Measurements from ENCODE around the gene CALU. TPM values are rescaled to one million over a fixed set of nuclear protein-coding genes. Genes with fewer than 3 reads are reported as not detected.

The CALU gene
- total and polyA plus RNA-seq, 10 donors = 7.9 to 98.8 (median 58.9) TPM

DNA sequence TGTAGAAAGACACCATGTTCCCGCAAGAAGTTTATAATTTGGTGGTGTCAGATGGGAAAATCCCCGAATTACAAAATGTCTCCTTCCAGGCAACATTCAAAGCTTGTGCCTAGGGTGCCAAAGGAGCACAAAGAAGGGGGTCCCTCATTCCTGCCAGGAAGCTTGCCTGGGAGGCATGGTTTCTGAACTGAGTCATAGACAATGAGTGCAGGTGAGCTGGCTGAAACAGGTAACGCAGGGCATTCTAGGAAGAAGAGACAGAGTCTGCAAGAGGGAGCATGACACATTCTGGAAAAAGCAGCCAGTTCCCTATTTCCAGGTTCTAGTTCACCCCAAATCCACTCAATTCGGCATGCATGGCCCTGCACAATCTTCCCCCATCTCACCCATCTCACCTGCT, 11.9 kb upstream of the CALU start:
- TF ChIP-seq POLR2A (IDR thresholded peaks at IDR 0.05) = no peak
- Histone ChIP-seq H3K27ac (no peak overlapping the region), H3K4me3 (no peak overlapping the region), H3K27me3 (replicated peaks in 1 of 7) (peaks cover 0 to 2% (median 0%) of the 10 kb centered on the region in 7 donors), H3K36me3 (no peaks in the 10 kb centered on the region), H3K9me3 (no peaks in the 10 kb centered on the region), H3K4me1 (no peaks in the 10 kb centered on the region)
- intact Hi-C loops (cut with DNase I; ENCODE audit: low total_unique reads) = no loop called here
- DNase-seq = no peak
- WGBS, 5 donors = 92 to 95% (median 93%) methylated on average over 4 of the region's 4 CpGs

- H3K27ac ChIP-seq = no peak overlapping the region
- DNase-seq = no peak
- H3K9me3 ChIP-seq = no peaks in the 10 kb centered on the region
- no peaks in the 10 kb centered on the region for H3K36me3 ChIP-seq
- no peak overlapping the region for H3K4me3 ChIP-seq
- H3K4me1 ChIP-seq = no peaks in the 10 kb centered on the region
- TF ChIP-seq, protein P1, sequence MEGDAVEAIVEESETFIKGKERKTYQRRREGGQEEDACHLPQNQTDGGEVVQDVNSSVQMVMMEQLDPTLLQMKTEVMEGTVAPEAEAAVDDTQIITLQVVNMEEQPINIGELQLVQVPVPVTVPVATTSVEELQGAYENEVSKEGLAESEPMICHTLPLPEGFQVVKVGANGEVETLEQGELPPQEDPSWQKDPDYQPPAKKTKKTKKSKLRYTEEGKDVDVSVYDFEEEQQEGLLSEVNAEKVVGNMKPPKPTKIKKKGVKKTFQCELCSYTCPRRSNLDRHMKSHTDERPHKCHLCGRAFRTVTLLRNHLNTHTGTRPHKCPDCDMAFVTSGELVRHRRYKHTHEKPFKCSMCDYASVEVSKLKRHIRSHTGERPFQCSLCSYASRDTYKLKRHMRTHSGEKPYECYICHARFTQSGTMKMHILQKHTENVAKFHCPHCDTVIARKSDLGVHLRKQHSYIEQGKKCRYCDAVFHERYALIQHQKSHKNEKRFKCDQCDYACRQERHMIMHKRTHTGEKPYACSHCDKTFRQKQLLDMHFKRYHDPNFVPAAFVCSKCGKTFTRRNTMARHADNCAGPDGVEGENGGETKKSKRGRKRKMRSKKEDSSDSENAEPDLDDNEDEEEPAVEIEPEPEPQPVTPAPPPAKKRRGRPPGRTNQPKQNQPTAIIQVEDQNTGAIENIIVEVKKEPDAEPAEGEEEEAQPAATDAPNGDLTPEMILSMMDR (IDR thresholded peaks at IDR 0.05 in 8 of 11, conservative IDR thresholded peaks at IDR 0.05 in 3 of 11) = no peak
- no peak for TF ChIP-seq POLR2A (IDR thresholded peaks at IDR 0.05)
- no peak for TF ChIP-seq POLR2AphosphoS5 (IDR thresholded peaks at IDR 0.05)
- intact Hi-C loops (cut with DNase I; ENCODE audit: low total_unique reads) = no loop called here
- no peaks in the 10 kb centered on the region for H3K27me3 ChIP-seq (replicated peaks in 1 of 7)
- 52 to 80% (median 70%) methylated on average over 2 of the region's 2 CpGs for WGBS, 5 donors
Measured at GRCh38 chr7:128728598-128728997, 10.6 kb upstream of the CALU start.

GRCh38 chr7:128729494-128729893, 9.7 kb upstream of the CALU start:
- DNase-seq = no peak
- intact Hi-C loops (cut with DNase I; ENCODE audit: low total_unique reads) = no loop called here
- WGBS, 5 donors = 70 to 98% (median 94%) methylated on average over 4 of the region's 4 CpGs

GRCh38 chr7:128731184-128731583, 8.0 kb upstream of the CALU start:
- WGBS, 5 donors = 81 to 91% (median 86%) methylated on average over 8 of the region's 8 CpGs
- peaks cover 0 to 17% (median 11%) of the 10 kb centered on the region in 6 donors for H3K4me1 ChIP-seq
- intact Hi-C loops (cut with DNase I; ENCODE audit: low total_unique reads) = no loop called here
- no peaks in the 10 kb centered on the region for H3K27me3 ChIP-seq (replicated peaks in 1 of 7)
- TF ChIP-seq POLR2A (IDR thresholded peaks at IDR 0.05) = no peak
- TF ChIP-seq, protein P1 (IDR thresholded peaks at IDR 0.05 in 8 of 11, conservative IDR thresholded peaks at IDR 0.05 in 3 of 11) = no peak
- no peak for TF ChIP-seq POLR2AphosphoS5 (IDR thresholded peaks at IDR 0.05)
- H3K9me3 ChIP-seq = no peaks in the 10 kb centered on the region
- H3K36me3 ChIP-seq = no peaks in the 10 kb centered on the region
- no peak for DNase-seq
- H3K4me3 ChIP-seq = no peak overlapping the region
- no peak overlapping the region for H3K27ac ChIP-seq

More at GRCh38 chr7:128729494-128729893, 9.7 kb upstream of the CALU start:
- Histone ChIP-seq H3K4me1 (peaks cover 0 to 2% (median 0%) of the 10 kb centered on the region in 6 donors), H3K9me3 (no peaks in the 10 kb centered on the region), H3K27me3 (replicated peaks in 1 of 7) (no peaks in the 10 kb centered on the region), H3K4me3 (no peak overlapping the region), H3K27ac (no peak overlapping the region), H3K36me3 (no peaks in the 10 kb centered on the region)
- TF ChIP-seq, protein P1 (IDR thresholded peaks at IDR 0.05 in 8 of 11, conservative IDR thresholded peaks at IDR 0.05 in 3 of 11) = no peak
- TF ChIP-seq POLR2A (IDR thresholded peaks at IDR 0.05) = no peak

All from spleen (tissue), 11 donors.